Measurements from ENCODE around the gene MFAP4.

Gene MFAP4, protein sequence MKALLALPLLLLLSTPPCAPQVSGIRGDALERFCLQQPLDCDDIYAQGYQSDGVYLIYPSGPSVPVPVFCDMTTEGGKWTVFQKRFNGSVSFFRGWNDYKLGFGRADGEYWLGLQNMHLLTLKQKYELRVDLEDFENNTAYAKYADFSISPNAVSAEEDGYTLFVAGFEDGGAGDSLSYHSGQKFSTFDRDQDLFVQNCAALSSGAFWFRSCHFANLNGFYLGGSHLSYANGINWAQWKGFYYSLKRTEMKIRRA

GRCh38 chr17:19386974-19387920 lies at the start of gene MFAP4:
MFAP4 (minus strand) TSS chr17:19387190; CDS start chr17:19387155, 35 bp downstream.
- Histone ChIP-seq H3K9me3 (ENCODE audit: control insufficient read depth, insufficient read depth, low read length) (no peaks in the 10 kb centered on the region), H3K36me3 (ENCODE audit: insufficient read depth, low read length) (peaks cover 5% of the 10 kb centered on the region; the same call in 1 of the 2 replicates), H3K9ac (ENCODE audit: low read depth, low read length) (no peak within 1 kb of the TSS), H3K4me1 (ENCODE audit: insufficient read depth, low read length) (peaks cover 16% of the 10 kb centered on the region; the same call in 1 of the 2 replicates)

DNA sequence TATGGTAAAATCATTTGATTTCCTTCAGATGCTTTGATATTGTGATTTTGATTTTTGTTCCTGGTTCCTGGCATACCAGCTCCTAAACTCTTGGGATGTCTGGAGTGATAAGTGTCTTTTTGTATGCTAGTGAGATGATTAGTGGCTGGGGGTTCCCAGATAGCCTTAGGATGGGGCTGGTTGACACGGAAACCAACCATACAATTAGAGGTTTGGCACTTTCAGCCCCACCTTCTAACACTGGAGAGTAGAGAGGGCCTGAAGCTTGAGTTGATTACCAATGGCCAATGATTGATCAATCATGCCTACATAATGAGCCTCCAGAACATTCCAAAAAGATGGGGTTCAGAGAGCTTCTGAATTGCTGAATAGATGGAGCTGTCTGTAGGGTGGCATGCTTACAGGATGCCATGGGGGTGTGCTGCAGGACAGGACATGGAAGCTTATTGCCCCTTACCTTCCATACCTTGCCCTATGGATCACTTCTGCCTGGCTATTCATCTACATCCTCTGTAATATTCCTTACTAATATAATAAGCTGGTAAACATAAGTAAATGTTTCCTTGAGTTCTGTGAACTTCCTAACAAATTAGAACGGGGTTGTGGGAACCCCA lies 46.8 kb upstream of the MFAP4 start:
- Histone ChIP-seq H3K36me3 (ENCODE audit: insufficient read depth, low read length) (no peaks in the 10 kb centered on the region), H3K4me1 (ENCODE audit: insufficient read depth, low read length) (peaks cover 20% of the 10 kb centered on the region), H3K9ac (ENCODE audit: low read depth, low read length) (no peak overlapping the region), H3K9me3 (ENCODE audit: control insufficient read depth, insufficient read depth, low read length) (no peaks in the 10 kb centered on the region)

DNA sequence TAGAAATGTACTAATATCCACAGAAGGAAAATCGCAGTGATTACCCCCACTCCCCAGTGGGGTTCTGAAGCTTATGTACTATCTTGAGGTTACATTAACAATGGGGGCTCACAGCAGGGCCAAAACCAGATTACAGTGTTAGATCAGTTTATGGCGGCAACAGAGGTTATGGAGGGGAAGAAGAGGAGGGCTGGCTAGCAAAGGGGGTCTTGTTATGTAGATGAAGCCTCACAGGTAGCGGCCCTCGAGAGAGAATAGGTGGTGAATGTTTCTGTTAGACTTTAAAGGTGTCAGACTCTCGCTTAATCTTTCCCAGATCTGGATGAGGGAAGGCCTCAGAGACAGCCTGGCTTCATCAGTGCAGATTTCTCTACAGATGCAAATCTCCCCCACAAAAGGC lies 46.3 kb upstream of the MFAP4 start:
- Histone ChIP-seq H3K4me1 (ENCODE audit: insufficient read depth, low read length) (peaks cover 20% of the 10 kb centered on the region), H3K9me3 (ENCODE audit: control insufficient read depth, insufficient read depth, low read length) (no peaks in the 10 kb centered on the region), H3K9ac (ENCODE audit: low read depth, low read length) (no peak overlapping the region), H3K36me3 (ENCODE audit: insufficient read depth, low read length) (no peaks in the 10 kb centered on the region)

GRCh38 chr17:19431691-19432090 lies 44.7 kb upstream of the MFAP4 start:
- no peaks in the 10 kb centered on the region for H3K9me3 ChIP-seq (ENCODE audit: control insufficient read depth, insufficient read depth, low read length)
- H3K36me3 ChIP-seq (ENCODE audit: insufficient read depth, low read length), result no peaks in the 10 kb centered on the region
- H3K4me1 ChIP-seq (ENCODE audit: insufficient read depth, low read length), result peaks cover 17% of the 10 kb centered on the region
- no peak overlapping the region for H3K9ac ChIP-seq (ENCODE audit: low read depth, low read length)

DNA sequence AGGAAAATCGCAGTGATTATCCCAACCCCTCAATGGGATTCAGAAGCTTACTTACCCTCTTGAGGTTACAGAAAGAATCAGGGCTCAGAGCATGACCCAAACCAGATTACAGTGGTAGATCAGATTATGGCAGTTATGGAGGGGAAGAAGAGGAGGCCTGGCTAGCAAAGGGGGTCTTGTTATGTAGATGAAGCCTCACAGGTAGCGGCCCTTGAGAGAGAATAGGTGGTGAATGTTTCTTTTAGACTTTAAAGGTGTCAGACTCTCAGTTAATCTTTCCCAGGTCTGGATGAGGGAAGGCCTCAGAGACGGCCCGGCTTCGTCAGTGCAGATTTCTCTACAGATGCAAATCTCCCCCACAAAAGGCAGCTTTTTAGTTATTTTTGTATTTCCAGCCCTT lies 39.6 kb upstream of the MFAP4 start:
- peaks cover 4% of the 10 kb centered on the region; the same call in 1 of the 2 replicates for H3K4me1 ChIP-seq (ENCODE audit: insufficient read depth, low read length)
- H3K9me3 ChIP-seq (ENCODE audit: control insufficient read depth, insufficient read depth, low read length), result no peaks in the 10 kb centered on the region
- no peaks in the 10 kb centered on the region for H3K36me3 ChIP-seq (ENCODE audit: insufficient read depth, low read length)
- no peak overlapping the region for H3K9ac ChIP-seq (ENCODE audit: low read depth, low read length)

DNA sequence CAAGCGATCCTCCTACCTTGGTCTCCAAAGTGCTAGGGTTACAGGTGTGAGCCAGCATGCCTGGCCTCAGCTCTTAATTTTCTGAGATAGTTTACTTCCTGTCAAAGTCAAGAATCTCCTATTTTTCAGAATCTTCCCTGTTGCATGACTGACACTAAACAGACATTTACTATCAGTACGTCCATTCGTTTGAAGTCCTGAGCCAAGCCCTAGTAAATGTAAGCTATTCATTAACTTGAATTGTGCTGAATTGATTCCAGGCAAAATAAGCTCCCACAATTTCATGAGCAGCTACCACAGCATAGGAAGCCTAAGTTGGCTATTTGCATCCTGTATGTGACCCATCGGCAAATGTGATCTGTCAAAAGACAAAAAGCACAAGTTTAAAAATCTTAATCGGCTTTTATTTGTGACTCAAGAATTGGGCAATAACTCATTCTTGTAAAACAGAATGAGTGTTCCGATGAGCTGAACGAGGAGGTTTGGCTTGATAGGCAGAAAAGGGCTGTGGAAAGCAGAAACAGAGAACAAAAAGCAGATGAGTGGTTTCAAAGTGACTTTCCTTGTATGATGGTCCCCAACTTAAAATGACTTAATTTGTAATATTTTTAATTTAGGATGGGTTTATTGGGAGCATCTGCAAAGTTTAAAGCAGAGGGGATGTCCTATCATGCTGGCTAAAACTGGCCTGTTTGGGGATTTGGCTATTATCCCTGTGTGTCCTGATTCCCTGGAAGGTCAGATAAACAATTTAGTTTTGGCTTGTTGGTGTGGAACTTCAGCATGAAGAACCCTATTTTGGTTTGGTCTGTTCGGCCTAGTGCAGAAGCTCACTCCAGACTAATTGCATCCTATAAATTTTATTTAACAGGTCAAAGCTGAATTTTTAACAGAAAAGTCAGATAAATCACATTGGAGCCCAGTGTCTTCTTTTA lies 38.2 kb upstream of the MFAP4 start:
- no peak overlapping the region for H3K9ac ChIP-seq (ENCODE audit: low read depth, low read length)
- no peaks in the 10 kb centered on the region for H3K9me3 ChIP-seq (ENCODE audit: control insufficient read depth, insufficient read depth, low read length)
- peaks cover 4% of the 10 kb centered on the region; the same call in 1 of the 2 replicates for H3K4me1 ChIP-seq (ENCODE audit: insufficient read depth, low read length)
- no peaks in the 10 kb centered on the region for H3K36me3 ChIP-seq (ENCODE audit: insufficient read depth, low read length)

- Histone ChIP-seq H3K9ac (ENCODE audit: low read depth, low read length) (no peak overlapping the region), H3K4me1 (ENCODE audit: insufficient read depth, low read length) (peaks cover 4% of the 10 kb centered on the region; the same call in 1 of the 2 replicates), H3K36me3 (ENCODE audit: insufficient read depth, low read length) (no peaks in the 10 kb centered on the region), H3K9me3 (ENCODE audit: control insufficient read depth, insufficient read depth, low read length) (no peaks in the 10 kb centered on the region)
Measured at GRCh38 chr17:19421926-19422325, 34.9 kb upstream of the MFAP4 start.

DNA sequence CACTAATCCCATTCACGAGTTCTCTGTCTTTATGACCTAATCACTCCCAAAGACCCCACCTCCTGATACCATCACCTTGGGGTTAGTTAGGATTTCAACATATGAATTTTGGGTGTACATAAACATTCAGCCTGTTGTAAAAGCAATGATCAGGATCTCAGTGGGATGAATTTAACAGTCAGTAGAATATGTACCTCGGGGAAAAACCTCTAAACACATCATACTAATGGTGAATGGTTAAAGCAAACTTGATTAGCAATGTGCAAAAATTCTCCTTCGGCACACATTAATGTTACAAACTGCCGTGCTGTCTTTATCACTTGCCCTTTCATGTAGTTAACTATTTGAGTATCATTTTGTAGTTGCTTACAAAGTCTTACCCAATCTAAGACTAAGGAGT lies 34.2 kb upstream of the MFAP4 start:
- Histone ChIP-seq H3K9me3 (ENCODE audit: control insufficient read depth, insufficient read depth, low read length) (no peaks in the 10 kb centered on the region), H3K4me1 (ENCODE audit: insufficient read depth, low read length) (peaks cover under 1% of the 10 kb centered on the region; the same call in 1 of the 2 replicates), H3K9ac (ENCODE audit: low read depth, low read length) (no peak overlapping the region), H3K36me3 (ENCODE audit: insufficient read depth, low read length) (no peaks in the 10 kb centered on the region)

DNA sequence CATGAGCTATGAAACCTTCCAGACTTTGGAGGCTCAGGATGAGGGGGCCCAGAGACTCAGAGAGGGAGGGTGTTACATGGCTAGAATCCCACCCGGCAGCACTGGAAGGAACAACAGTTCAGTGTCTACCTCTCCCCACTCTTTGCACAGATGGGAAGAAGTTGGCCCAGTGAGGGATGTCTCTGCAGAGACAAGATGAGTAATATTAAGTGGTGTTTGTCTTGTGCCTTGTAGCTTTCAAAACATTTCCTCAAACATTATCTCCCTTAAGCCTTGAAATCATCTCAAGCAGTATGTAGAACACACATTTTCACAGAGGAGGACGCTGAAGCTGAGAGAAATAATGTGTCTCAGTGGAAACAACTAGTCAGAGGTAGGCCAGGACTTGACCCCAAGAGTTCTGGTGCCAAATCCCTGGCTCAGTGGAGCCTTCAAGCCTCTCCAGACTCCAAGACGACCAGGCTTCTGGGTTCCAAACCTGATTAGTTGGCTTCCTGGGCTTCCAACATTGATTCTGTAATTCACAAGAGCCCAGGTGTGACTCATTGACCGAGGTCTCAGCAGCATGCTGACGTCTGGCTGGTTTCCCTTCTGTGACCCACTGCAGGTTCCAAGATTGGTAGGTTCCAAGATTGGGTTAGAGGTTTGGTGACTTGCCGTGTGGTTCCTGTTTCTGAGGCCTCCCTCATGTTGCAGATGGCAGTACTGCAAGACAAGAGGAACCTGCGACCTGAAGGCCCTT lies 31.4 kb upstream of the MFAP4 start:
- H3K36me3 ChIP-seq (ENCODE audit: insufficient read depth, low read length), result no peaks in the 10 kb centered on the region
- no peak overlapping the region for H3K9ac ChIP-seq (ENCODE audit: low read depth, low read length)
- H3K4me1 ChIP-seq (ENCODE audit: insufficient read depth, low read length), result no peaks in the 10 kb centered on the region
- H3K9me3 ChIP-seq (ENCODE audit: control insufficient read depth, insufficient read depth, low read length), result no peaks in the 10 kb centered on the region

GRCh38 chr17:19417611-19418010 lies 30.6 kb upstream of the MFAP4 start:
- Histone ChIP-seq H3K4me1 (ENCODE audit: insufficient read depth, low read length) (no peaks in the 10 kb centered on the region), H3K9ac (ENCODE audit: low read depth, low read length) (no peak overlapping the region), H3K36me3 (ENCODE audit: insufficient read depth, low read length) (no peaks in the 10 kb centered on the region), H3K9me3 (ENCODE audit: control insufficient read depth, insufficient read depth, low read length) (no peaks in the 10 kb centered on the region)

- Histone ChIP-seq H3K9me3 (ENCODE audit: control insufficient read depth, insufficient read depth, low read length) (no peaks in the 10 kb centered on the region), H3K4me1 (ENCODE audit: insufficient read depth, low read length) (no peaks in the 10 kb centered on the region), H3K36me3 (ENCODE audit: insufficient read depth, low read length) (no peaks in the 10 kb centered on the region), H3K9ac (ENCODE audit: low read depth, low read length) (no peak overlapping the region)
Measured at GRCh38 chr17:19415806-19416775, 29.1 kb upstream of the MFAP4 start.

DNA sequence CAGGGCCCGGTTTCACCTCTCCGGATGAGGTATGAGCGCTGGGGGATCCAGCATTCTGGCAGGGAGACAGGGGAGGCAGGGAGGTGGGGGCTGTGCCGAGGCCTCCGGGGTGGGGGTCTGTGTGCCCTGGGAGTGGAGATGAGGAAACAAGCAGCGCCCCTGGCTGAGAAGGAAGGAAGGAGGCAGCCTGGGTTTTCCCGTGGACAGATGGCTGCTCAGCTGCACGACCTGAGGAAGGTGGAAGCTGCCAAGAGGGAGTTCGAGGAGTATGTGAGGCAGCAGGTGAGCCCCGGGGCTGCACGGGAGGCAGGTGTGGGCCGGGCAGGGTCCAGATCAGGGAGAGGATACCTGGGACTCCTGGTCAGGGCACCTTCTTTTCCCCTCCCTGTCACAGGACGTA lies 28.3 kb upstream of the MFAP4 start:
- Histone ChIP-seq H3K9ac (ENCODE audit: low read depth, low read length) (no peak overlapping the region), H3K36me3 (ENCODE audit: insufficient read depth, low read length) (no peaks in the 10 kb centered on the region), H3K9me3 (ENCODE audit: control insufficient read depth, insufficient read depth, low read length) (no peaks in the 10 kb centered on the region), H3K4me1 (ENCODE audit: insufficient read depth, low read length) (peaks cover 6% of the 10 kb centered on the region; the same call in 1 of the 2 replicates)
